Heart left ventricle (tissue), 13 donors: Measurements from ENCODE around the gene MAP4K2.

Experiments used
- POLR2A ChIP-seq, 2 donors: fragments of 450-650 bp; IDR thresholded peaks; one replicate each; pipeline ENCODE4 v1.6.1; 2017; ENCODE audit warnings: antibody characterized with exemption in 2 of 2, mild to moderate bottlenecking in 2 of 2, moderate library complexity in 2 of 2
- TF ChIP-seq, protein P1 (sequence below), 12 donors: fragments of 200-600 bp; sonication (generic) in 4 of 12; IDR thresholded peaks; one replicate each; pipeline versions ENCODE4 v1.5.0 to v1.8.0; 2018 to 2022; ENCODE audit warnings: antibody characterized with exemption in 12 of 12, mild to moderate bottlenecking in 5 of 12
- donor health status: ischemic (EF 13 %, LVEDD 7.1; RV severe dilation, severe dysfunction).
- donor health status: DM: no; HTN: yes; CAD: no.
- donor health status: DM: no; HTN: no; CAD: no.
- donor health status: ischemic (EF 25% LVEDD 6.9; RV normal size, moderate dysfunction).
- donor health status: ischemic (EF 25% LVEDD 5.7; RV mildly dilated, moderate dysfunction).
- donor health status: ischemic (EF 35%, LVEDD 5.7; RV mildly dilated, moderate dysfunction).
- donor health status: nonischemic (EF 11% LVEDD 7.7; RV severe dilation, severe dysfunction).
- donor health status: DM: yes; HTN: yes; CAD: no.
- donor health status: PGD.
- donor health status: ischemic (EF 29% LVEDD 5.4; RV normal size, mild dysfunction).
- donor health status: nonischemic (EF 23%, LVEDD 6.1; RV moderate dilation, normal function).

DNA sequence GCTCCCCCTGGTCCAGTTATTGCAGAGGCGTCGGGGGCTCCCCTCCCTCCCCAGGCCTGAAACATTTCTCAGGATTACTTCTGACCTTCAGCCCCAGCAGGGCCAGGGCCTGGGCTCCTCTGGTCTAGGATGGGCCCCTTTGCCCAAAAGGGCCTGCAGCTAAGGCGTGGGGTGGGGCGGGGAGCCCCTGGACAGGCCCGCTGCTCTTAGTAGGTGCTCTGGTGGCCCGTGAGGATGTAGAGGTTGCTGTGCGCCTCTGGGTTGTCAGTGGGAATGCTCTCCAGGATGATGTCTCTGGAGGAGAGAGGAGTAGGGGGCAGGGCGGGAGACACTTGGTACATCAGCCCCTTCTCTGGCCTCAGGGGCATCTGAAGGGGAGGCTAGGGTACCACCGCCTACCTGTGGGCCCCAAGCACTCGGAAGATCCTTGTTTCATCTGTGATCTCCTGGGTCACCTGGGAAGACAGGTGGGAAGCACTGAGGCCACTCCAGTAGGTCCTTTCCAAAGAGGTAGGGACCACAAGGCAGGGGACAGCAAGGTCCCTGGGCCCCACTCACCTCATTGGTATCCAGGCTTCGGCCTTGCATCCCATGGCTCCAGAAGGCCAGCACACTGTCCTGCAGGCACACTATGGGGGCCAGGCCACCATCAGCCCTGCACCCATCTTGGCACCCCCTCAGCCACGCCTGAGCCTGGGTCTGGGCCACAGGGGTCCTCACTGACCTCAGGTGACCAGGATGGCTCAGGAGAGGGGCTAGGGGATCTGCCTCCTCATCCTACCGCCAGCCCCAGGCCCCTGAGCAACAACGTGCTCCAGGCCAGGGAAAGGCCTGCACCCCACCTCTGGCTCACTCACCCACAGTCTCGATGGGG lies 13.4 kb downstream of the MAP4K2 start:
- TF ChIP-seq, protein P1, sequence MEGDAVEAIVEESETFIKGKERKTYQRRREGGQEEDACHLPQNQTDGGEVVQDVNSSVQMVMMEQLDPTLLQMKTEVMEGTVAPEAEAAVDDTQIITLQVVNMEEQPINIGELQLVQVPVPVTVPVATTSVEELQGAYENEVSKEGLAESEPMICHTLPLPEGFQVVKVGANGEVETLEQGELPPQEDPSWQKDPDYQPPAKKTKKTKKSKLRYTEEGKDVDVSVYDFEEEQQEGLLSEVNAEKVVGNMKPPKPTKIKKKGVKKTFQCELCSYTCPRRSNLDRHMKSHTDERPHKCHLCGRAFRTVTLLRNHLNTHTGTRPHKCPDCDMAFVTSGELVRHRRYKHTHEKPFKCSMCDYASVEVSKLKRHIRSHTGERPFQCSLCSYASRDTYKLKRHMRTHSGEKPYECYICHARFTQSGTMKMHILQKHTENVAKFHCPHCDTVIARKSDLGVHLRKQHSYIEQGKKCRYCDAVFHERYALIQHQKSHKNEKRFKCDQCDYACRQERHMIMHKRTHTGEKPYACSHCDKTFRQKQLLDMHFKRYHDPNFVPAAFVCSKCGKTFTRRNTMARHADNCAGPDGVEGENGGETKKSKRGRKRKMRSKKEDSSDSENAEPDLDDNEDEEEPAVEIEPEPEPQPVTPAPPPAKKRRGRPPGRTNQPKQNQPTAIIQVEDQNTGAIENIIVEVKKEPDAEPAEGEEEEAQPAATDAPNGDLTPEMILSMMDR (IDR thresholded peaks at IDR 0.05): no peak
- TF ChIP-seq POLR2A (IDR thresholded peaks at IDR 0.05): no peak
